HG02642 (cell line): ENCODE results near the gene LOXL1.

Experiments used
- ATAC-seq: cut with Tn5 transposase; IDR thresholded peaks from one replicate; pipeline ENCODE4 v1.9.1; 2021; ENCODE audit warnings: mild to moderate bottlenecking; ENCODE audit not compliant: unreplicated experiment, poor library complexity

Gene LOXL1, protein sequence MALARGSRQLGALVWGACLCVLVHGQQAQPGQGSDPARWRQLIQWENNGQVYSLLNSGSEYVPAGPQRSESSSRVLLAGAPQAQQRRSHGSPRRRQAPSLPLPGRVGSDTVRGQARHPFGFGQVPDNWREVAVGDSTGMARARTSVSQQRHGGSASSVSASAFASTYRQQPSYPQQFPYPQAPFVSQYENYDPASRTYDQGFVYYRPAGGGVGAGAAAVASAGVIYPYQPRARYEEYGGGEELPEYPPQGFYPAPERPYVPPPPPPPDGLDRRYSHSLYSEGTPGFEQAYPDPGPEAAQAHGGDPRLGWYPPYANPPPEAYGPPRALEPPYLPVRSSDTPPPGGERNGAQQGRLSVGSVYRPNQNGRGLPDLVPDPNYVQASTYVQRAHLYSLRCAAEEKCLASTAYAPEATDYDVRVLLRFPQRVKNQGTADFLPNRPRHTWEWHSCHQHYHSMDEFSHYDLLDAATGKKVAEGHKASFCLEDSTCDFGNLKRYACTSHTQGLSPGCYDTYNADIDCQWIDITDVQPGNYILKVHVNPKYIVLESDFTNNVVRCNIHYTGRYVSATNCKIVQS

DNA sequence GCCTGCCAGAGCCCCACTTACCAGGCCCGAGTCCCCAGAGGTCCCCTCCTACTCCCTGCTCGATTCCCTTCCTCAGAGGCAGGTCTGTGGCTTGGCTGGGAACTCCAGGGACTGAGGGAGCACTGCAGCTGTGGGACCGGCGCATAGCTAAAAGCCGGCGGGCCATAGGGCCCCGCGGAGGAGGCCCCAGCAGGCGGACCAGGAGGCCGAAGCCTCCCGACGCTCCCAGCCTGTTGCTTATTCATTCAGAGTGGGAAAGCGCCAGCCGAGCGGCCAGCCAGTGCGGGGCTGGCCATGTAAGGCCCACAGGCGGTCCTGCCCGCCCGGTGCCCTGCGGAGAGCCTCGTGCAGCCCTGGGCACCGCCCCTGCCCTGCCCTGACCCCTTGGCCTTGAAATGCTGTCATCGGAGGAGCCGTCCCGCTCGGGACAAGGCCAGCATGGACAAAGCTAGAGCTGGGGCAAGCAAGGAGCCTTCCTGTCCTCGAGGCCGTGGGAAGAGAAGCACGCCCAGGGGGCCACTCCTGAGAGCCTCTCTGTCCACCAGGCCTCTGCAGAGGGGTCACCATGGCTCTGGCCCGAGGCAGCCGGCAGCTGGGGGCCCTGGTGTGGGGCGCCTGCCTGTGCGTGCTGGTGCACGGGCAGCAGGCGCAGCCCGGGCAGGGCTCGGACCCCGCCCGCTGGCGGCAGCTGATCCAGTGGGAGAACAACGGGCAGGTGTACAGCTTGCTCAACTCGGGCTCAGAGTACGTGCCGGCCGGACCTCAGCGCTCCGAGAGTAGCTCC lies at the start of gene LOXL1:
Gene LOXL1 (plus strand): TSS at position 244 of the 784 bp plus-strand sequence. CDS start 322 bp downstream, at position 566.
- ATAC-seq, result no peak

DNA sequence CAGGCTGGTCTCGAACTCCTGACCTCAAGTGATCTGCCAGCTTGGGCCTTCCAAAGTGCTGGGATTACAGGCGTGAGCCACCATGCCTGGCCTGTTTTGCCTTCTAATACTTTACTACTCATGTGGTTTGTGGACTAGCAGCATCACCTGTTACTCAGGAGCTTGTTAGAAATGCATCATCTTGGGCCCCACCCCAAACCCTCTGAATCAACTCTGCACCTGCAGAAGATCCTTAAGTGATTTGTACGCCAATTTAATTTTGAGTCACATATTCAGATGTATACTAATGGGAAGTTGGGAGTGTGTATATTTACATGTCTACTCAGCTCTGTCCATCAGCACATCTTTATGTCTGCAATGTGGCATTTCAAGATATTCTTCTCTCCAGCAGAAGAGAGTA lies 46.8 kb upstream of the LOXL1 start:
- ATAC-seq, result no peak

DNA sequence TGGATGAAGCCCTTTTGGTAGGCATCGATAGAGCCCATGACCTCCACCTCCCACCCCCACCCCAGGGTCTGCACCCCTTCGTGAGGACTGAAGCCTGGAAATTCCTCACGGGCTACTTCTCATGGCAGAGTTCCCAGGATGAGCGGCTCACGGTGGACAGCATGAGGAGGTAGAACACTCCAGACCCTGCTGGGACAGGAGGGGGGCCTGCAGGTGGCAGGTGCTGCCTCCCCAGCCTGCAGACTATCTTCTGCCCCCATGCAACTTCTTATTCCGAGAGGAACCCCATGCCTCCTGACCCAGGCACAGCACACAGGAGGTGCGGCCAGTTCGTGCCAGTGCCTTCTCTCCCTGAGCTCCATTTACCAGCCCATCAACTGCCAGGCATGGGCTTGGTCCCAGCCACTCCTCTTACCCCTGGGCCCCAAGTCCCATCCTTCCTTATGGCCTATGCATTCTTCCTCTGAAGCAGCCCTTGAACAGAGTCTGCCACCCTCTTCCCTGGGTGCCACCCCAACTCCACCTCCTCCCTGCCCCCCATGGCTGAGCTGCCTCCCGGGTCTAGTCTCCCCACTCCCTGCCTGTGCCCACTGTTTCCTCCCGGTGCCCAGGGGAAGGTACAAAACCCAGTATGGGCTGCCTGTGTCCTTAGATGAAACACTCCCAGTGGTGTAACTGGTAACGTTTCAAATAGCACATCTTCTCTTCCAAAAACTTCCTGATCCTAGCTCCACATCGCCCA lies 44.5 kb upstream of the LOXL1 start:
- ATAC-seq, result no peak

DNA sequence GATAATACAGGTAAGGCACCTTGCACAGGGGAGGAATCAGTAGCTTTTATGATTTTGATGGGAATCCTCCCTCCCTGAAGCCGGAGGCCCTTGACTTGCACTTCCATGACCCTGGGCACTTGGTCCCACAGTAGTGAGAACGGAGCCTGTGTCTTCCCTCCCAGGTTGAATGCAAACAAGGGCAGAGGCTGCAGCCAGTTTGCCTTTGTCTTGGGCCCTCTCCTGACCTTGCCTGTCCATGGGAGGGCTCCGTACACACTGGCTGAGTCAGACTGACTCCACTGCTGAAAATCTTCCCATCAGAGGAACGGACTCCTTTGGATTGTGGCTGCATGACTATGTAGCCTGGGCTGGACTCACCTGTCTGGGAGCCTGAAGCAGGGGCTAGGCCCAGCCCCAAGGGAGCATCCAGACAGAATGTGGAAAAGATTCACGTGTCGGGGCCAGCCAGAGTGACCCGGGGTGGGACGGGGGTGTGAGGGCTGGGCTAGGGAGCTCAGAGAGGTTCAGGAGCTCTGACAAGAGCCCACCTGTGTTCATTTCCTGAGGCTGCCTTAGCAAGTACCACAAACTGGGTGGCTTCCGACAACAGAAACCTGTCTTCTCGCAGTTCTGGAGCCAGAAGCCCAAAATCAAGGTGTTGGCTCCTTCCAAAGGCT lies 43.4 kb upstream of the LOXL1 start:
- no peak for ATAC-seq

DNA sequence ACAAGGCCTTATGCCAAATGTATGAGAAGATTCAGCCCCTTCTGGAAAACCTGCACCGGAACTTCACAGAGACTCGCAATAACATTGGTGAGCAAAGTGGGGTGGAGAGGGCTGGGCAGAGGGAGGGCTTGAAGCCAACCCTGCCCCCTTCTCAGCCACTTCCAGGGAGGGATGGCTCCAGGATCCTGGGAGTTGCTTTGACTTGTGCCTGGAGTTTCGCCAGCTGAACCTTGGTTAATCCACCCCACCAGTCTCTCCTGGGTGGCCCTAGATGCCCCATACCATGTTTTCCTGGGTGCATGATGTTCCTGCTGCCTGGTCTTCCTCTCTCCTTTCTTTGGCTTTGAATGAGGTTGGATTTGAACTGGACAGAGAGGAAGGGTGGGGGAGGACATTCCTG lies 42.1 kb upstream of the LOXL1 start:
- no peak for ATAC-seq

DNA sequence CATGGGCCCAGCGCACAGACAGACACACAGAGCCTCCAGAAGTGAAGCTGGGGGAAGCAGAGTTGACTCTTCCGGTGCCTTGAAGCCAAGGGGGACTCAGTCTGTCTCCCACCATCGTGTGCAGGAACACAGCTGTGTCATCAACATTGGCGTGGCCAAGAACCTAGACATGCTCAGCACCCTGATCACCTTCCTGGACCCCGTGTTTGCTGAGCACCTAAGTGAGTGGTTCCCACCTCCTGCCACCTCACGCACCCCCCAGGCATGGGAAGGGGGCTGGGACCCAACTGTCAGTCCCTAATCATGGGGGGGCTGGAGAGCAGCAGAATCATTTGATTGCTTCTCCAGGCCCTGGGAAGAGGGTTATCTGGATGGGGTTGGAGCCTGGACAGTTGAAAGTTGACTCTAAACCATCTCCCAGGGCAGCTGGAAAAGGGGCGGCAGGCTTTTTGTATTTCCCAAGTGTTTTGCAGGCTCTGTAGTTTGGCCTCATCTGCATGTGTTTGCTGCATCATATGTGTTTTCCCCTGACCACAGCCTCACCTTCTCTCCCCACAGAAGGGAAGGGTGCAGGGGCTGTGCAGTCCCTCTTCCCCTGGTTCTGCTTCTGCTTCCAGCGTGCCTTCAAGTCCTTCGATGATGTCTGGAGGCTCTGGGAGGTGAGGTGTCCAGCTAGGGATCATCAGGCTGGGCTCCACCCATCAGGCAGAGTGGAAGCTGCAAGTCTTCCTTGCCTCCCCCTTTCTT lies 40.1 kb upstream of the LOXL1 start:
- ATAC-seq, result no peak

DNA sequence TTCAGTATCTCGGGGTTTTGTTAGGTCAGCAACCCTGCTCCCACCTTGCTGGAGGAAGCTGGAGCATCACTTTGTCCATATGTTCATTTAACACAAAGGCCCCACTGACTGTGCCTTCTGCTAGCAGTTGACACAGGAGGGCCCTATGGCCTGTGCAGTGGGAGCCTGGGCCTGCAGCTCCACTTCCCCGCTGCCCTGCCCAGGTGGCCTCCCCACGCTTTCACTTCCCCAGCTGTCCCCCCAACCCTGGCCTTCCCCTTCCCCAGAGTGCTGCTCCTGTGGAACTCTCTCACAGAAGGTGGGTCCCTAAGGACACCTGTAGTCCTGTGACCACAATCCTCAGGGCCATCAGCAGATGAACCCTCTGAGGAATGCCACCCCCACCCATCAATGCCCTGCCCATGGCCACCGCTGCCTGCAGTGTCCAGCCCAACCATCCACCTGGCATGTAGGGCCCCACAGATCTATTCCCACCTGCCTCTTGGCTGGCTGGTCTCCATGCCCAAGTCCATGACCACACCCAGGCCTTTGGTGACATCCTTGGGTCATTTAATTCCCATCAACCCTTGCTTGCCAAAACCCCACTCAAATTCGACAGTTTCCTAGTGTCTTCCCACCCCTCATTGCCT lies 39.4 kb upstream of the LOXL1 start:
- ATAC-seq, result no peak

DNA sequence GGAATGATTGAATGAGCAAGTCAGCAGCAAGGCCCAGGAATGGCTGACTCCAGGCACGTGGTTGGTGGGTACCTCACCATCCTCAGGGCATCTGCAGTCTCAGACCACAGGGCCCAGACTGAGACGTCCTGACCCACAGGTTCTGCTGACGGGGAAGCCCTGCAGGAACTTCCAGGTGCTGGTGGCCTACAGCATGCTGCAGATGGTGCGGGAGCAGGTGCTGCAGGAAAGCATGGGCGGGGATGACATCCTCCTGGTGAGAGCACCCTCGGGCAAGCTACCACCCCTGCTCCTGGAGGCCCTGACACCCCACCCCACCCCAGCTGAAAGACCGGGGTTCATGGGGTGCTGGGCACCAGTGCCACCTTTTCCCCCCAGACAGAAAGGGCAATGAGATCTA lies 38.8 kb upstream of the LOXL1 start:
- ATAC-seq, result no peak

DNA sequence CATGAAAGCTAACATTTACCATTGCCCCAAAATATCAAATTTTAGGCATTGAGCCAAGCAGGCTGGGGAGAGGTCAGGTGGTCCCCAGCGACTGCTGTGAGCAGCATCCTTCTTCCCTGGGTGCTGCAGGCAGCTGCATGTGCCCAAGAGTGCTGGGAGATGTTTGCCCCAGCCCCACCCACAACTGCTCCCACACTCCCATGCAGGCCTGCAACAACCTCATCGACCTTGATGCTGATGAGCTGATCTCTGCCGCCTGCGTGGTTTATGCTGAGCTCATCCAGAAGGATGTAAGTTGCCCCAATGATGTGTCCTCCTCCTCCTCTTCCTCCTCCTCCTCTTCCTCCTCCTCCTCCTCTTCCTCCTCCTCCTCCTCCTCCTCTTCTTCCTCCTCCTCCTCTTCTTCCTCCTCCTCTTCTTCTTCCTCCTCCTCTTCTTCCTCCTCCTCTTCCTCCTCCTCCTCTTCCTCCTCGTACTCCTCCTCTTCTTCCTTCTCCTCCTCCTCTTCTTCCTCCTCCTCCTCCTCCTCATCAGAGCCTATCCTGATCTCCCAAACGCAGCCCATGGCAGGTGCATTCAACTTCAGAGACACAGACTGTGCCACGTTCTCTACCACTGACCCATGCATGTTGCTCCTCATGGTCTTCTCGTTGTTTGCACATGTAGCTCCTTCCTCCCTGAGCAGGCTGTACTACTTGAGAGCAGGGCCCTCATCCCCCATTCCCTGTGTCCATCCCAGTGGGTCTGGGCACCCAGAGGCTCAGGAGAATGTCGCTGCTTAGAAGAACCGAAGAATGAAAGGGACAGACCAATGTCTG lies 37.8 kb upstream of the LOXL1 start:
- no peak for ATAC-seq

DNA sequence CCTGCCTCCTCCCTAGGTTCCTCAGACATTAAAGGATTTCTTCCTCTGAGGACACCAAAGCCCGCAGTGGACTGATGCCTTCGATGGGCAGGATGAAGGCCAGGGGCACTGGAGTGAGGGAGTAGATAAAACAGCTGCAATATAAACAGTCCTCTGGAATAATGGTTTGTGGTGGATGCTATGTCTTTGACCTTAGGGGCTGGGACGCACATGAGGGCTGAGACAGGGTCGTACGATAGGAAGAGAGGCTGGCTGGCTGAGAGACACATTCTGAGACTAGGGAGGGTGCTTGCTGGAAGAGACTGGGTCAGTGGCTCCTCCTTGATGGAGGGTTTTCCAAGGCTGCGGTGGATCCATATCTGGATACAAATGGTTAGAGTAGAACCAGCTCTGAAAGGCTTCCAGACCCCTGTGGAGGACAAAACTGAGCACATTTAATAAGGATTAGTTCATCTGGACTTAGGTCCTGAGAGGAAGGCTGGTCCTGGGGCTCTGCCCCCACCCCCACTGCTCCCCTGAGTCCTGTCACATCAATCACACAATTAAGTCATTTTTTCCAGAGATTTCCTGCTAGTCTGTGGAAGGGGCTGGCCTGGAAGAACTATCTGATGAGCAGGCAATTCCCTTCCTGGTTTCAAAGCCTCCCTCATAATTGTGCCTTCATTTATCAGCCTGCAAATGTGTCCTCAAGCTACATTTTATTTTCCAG lies 37.1 kb upstream of the LOXL1 start:
- ATAC-seq, result no peak

DNA sequence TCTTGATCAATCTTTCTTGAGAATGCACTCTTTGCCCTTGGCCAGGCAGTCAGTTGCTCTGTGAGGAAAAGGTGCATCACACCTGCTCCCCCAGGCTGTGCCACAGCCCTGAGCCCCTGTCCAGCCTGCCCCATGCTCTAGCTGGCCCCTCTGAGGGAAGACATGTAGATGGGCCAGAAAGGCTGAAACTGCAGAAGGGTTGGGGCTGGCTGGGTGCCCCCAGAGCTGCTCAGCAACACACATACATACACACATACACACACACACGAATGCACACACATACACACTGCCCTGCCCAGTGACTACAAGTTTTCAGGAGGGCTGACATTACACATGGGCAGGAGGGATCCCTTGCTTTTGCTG lies 36.5 kb upstream of the LOXL1 start:
- no peak for ATAC-seq

DNA sequence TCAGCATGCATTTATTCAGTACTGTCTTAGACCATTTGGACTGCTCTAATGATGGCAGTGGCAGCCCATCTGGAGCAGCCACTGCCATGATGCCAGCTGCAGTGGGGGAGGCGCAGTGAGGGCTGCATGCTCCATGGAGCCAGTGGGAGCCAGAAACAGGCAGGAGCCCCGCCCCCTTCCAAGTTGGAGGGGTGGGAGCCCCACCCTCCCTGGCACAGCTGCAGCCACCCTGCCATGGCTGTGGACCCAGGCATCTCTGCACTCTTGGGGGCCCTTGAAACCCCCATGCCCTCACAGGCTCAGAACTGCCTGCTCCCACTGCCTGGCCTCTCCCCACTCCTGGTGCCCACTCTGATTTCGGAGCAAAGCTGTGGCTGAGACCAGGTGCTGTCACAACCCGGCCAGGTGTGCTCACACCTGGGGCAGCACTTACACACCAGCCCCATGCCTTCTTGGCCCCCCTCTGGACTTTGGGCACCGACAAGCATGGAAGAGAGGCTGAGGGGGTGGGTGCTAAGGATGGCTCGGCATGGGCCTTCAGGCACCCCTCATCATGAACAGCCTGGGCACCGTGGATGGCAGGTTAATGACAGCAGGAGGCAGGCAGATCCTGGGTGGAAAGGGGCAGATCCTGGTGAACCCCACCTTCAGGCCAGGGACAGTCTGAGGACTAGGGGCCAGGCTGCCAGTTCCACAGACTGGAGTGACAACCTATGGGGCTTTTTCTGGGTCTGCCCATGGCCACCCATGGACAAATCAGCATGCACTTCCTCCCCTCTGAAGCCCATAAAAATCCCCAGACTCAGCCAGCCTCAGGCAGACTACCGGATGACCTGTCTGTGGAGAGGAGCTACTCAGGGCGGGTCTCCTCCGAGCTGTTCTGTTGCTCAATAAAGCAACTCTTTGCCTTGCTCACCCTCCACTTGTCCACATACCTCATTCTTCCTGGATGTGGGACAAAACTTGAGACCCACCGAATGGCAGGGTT lies 34.6 kb upstream of the LOXL1 start:
- no peak for ATAC-seq

DNA sequence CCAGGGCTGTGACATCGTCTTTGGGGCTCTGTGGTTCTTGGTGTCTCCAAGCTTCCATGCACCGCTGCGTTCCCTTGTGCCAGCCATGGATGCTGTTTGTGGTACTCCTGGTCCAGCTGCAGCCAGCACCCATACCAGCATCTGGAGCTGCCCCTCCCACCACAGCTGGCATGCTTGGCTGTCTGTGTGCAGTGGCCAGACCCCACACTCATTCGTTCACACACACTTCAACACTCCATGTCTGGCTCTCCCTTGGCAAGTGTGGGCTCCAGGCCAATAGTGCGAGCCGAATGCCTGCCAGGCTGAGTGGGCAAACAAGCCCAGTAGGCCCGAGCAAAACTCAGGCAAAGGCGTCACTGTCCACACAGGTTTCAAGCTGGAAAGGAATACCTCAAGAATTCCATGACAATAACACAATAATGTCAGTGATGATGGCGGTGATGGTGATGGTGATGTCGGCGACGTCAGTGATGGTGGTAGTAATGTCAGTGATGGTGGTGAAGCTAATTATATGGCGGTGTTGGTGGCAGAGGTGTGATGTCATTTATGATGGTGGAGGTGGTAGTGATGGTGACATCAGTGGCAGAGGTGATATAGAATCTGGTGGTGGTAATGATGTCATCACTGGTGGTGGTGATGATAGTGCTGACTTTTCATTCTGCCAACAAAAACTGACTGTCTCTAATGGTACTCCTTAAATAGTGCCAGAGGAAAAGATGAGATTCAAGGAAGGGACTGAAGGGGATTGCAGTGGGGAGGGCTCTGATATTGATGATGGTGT lies 33.6 kb upstream of the LOXL1 start:
- ATAC-seq, result no peak

DNA sequence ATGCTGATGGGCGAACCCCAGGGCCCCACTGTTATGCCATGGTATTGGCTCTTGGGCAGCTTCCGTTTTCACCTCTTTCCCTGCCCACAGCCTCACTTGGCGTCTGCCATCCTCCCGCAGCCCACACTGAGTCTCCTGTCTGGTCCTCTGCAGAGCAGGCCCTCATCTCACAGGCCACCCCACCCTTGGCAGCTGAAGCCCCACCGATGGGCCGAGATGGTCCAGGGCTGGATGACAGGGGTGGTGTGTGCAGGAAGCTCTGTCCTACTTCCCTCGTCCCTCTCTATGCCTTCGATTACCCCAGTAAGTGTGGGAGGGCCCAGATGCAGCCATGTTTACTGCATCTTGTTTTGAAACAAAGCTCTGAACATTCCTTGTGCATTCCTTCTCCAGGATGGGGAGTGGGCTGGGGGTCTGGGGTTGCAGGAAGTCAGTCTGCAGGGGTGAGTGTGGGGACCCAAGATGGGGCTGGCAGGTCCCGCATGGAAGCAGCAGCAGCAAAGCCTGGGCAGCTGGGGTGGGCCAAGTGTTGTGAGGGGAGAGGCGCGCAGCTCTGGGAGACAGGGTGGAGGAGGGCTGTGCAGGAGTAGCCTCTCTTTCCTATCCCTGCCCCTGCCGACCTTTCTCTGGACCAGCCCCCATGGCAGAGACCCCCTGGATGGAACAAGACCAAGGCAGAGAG lies 32.0 kb upstream of the LOXL1 start:
- ATAC-seq, result no peak
